Activated gamma-delta T cell (primary cell): ENCODE data around the gene RYR3.

ENCODE experiments used
- DNase-seq: peaks from one replicate; lab custom pipeline; 2025; lab: John Stamatoyannopoulos, UW

Gene RYR3

GRCh38 chr15:33449810-33450209, 139.0 kb downstream of the RYR3 start:
- DNase-seq, result no peak

DNA sequence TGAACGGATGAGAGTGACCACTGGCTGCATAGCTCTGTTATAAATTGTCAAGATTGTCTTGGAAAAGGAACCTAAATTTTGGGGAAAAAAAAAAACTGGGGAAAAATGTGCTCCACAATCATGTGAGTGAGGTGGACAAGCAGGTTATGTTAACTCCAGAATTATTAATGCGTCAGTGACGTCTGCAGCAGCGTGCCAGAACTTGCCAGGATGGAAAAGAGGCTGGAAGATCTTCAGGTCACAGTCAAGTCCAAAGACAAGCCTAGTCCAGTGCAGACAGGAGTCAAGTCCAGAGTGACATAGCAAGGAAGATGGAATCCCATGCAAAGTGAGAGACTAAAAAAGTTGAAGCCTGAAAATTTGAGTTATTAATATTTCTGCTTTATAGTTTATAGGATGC, 140.6 kb downstream of the RYR3 start:
- DNase-seq, result no peak

DNA sequence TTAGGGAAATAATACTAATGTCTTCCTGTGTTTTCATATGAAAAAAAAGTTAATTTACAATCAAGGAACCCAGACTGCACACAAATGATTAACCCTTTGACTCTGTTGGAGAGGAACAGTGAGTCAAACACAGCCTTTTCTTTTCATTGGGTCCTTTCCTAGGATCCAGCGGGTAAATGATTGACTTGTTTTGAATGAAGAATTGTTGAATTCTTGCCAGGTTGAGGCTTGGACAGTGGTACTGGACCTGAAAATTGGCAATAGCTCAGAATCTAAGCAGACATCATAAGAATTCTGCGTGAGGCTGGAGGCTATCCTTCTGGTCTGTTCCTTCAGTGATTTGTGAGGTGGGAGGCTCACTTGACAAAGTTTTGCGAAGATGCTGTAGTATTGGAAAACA, 143.0 kb downstream of the RYR3 start:
- no peak for DNase-seq

DNA sequence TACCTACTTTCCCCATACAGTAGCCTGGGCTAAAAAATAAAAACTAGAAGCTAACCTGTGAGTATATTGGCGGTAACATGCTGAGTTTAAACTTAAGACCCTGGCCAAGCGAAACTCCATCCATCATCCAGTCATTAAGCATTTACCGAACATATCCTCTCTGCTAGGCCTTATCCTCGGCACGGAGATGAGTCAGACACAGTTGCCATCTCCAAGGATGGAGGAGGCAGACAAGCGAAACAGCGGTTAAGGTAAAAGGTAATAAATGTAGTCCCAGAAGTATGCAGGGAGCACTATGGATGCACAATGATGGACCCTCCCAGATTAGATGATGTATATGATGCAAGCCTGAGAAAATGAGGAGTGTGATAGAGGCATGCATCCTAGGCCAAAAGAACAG, 143.6 kb downstream of the RYR3 start:
- DNase-seq, result no peak

DNA sequence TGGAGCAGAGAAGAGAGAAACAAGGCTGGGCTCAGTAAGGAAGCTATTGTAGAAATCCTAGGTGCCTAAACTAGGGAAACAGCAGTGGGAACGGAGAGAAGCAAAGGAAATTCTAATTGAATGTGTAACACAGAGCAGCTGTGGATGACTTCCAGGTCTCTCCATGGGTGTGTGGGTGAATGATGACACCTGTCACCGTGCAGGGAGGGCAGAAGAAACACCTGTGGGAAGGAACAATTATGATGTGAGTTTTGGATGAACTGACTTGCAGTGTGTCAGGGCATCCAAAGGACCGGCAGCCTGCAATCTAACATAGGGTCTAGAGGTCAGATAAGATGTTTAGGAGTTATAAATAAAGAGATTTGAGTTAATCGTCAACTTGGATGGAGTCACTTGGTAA, 144.2 kb downstream of the RYR3 start:
- DNase-seq, result no peak

- no peak for DNase-seq
Measured at GRCh38 chr15:33458421-33458820, 147.7 kb downstream of the RYR3 start.

- DNase-seq, result no peak
Measured at GRCh38 chr15:33460166-33460805, 149.5 kb downstream of the RYR3 start.

DNA sequence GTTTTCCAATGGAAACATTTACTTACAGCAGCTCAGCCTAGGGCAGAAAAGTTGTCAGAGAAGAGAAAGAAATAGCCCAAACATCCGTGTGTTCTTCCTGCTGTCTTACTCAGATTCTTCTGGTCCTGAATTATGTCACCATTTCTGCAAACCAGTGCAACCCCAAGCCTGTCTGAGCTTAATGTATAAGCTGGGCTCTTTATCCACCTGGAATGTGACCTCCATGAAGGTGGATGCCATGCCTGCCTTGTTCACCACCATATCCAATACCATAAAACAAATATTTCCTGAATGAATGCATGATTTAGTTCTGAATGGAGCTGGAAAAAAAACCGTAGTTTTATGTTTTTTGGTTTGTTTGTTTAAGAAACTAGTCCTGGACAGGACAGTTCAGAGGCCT, 150.9 kb downstream of the RYR3 start:
- DNase-seq, result no peak

GRCh38 chr15:33467146-33467815, 156.5 kb downstream of the RYR3 start:
- no peak for DNase-seq

- DNase-seq, result no peak
Measured at GRCh38 chr15:33467816-33468163, 157.0 kb downstream of the RYR3 start.

DNA sequence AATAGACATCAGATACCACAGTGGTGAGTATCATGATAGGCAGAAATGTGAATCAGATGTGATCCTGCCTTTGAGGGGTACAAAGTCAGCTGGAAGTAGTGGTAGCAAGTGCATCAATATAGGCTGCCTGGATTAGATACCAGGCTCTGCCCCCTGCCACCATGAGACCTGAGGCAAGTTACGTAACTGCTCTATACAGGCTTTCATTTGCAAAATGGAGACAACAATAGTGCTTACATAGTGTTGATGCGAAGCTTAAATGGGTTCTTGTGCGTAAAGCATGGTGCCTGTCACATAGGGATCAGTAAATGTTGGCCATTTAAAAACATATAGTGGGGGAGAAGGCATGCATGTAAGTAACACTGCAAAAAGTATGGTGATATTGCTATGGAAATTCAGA, 158.0 kb downstream of the RYR3 start:
- DNase-seq, result no peak

DNA sequence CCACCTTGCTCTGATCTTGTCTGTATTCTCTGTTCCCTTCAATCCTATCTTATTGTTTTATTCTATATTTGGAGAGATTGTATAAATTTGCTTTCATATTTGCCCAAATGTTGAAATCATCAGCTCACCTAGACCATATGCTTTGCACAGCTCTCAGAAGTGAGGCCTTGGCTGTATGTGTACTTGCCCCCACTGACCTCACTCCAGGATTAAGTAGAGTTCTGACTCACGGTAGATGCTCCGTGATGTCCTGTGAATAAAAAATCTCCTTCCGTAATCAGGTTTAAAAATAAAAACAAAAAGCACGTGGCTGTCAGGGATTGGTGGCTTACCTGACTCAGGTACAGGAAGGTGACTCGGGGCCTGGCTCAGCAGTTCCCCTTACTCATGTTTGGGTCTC, 162.2 kb downstream of the RYR3 start:
- no peak for DNase-seq

DNA sequence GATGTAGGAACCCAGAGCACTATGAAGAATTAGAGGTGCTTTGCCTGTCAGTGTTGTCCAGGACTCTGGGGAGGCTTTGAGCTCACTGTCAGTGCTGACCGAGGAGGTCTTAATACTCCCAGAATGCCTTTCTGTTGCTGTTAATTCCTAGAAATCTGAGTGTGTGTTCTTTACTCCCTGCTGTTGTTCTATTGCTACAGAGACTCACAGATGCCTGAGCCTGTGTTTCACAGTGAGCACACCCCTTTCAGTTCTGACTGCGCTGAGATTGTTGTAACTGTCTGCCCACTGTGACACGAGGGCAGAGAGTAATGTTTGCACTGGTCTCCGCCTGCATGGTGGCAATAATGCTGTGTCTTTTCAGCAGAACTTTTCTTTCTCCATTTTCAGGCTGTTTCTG, 162.9 kb downstream of the RYR3 start:
- no peak for DNase-seq

GRCh38 chr15:33476076-33476475, 165.3 kb downstream of the RYR3 start:
- no peak for DNase-seq

GRCh38 chr15:33476908-33477307, 166.1 kb downstream of the RYR3 start:
- no peak for DNase-seq

DNA sequence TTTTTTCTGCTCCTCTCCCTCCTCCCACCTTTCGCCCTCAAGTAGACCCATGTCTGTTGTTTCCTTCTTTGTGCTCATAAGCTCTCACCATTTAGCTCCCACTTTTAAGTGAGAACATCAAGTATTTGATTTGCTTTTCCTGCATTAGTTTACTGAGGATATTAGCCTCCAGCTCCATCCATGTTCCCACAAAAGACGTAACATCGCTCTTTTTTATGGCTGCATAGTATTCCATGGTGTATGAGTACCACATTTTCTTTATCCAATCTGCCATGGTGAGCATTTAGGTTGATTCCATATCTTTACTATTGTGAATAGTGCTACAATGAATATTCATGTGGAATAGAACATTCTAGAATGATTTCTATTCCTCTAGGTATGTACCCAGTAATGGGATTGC, 178.6 kb downstream of the RYR3 start:
- no peak for DNase-seq

GRCh38 chr15:33490703-33491102, 179.9 kb downstream of the RYR3 start:
- no peak for DNase-seq

DNA sequence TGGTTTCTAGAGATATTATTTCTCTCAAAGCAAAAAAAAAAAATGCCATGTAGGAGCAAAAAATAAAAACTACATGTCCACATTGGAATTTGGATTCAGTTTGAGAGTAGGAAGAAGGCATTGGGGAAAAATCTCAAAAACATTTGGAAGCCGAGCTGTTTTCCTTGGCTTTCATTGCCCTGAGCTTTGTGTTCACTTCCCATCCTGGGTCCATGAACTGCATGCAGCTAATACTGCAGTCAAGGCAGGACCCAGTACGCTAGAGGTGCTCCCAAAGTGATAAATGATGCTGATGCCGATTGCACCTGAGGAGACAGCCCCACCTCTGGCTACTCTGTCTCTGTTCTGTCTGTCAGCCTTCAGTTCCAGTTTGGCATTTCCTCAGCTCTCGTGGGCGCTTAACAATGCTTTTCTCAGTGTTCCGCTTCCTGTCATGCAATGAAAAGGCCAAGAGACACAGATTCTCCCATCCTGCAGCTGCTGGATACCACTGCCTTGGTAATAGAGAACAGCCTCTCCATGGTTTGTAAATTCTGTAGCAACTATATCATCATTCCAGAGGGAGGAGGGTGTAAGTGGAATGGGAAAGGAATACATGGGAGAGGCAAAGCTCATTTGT, 181.8 kb downstream of the RYR3 start:
- DNase-seq, result no peak

- DNase-seq, result no peak
Measured at GRCh38 chr15:33494306-33494705, 183.5 kb downstream of the RYR3 start.

DNA sequence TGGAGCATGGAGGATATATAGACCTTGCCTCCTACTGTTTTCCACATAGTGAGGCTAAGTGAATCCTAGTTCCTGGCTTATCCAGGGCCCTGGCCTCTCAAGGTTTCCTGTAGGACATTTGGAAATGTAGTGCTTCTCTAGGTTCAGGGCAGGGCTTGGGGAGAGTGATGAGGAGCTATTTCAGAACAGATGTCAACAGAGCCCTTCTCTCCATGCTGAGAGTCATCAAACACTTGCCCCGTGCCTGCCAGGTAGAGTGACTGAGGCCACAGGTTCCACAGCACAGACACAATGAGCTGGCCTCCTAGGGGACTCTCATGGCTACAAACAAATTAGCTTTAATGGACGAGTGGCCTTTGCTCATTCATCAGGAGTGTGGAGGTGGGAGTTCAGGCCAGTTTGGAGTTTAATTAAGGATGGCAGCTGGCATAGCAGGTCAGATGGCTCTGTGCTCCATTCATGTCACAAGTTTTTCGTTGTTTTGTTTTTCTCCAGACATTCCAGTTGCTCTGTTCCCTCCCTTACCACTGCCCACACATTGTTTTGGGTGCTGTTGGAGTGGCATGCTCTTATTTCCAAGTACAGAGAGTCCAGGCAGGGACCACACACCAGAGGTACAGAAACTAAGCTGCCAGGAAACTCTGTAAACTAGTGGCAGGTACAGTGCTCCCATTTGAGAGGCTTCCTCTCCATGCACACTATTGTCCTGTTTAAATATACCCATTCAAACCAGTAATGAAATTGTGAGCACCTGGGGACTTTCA, 189.8 kb downstream of the RYR3 start:
- DNase-seq, result no peak

- DNase-seq, result no peak
Measured at GRCh38 chr15:33503681-33504080, 192.9 kb downstream of the RYR3 start.

DNA sequence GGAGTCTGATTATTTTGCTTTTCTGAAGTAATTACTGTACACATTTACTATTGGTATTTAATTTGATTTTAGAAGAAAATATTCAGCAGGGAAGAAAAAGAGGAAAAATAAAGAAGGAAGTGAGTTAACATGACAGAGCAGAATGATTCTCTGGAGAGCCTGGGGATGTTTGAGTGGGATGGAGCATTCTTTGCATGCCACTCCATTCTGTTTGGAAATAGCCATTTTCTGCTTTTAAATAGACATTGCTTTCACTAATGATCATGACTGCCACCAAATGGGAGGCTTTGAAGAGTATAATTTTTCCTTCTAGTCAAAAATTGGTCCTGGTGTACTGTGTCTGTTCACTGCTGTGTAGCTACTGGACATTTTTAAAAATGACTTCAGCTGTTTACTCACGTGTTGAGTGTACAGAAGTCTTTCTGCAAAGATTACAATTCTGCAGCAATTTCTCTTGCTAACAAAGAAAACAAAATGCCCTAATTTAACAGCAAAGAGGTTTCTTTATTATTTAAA, 196.1 kb downstream of the RYR3 start:
- no peak for DNase-seq

GRCh38 chr15:33508703-33509102, 197.9 kb downstream of the RYR3 start:
- no peak for DNase-seq
